GM19324 (cell line): ENCODE measurements around the gene COMMD1.
"Not testable (repeated sequence)": the region's sequence is repeated elsewhere in the genome, so short reads cannot be mapped to it uniquely, and the experiment has no call there.

Experiments used
- ATAC-seq: cut with Tn5 transposase; IDR thresholded peaks from one replicate; pipeline ENCODE4 v1.9.1; 2021; ENCODE audit warnings: mild to moderate bottlenecking, moderate library complexity; ENCODE audit not compliant: unreplicated experiment, low FRiP score

Gene COMMD1

DNA sequence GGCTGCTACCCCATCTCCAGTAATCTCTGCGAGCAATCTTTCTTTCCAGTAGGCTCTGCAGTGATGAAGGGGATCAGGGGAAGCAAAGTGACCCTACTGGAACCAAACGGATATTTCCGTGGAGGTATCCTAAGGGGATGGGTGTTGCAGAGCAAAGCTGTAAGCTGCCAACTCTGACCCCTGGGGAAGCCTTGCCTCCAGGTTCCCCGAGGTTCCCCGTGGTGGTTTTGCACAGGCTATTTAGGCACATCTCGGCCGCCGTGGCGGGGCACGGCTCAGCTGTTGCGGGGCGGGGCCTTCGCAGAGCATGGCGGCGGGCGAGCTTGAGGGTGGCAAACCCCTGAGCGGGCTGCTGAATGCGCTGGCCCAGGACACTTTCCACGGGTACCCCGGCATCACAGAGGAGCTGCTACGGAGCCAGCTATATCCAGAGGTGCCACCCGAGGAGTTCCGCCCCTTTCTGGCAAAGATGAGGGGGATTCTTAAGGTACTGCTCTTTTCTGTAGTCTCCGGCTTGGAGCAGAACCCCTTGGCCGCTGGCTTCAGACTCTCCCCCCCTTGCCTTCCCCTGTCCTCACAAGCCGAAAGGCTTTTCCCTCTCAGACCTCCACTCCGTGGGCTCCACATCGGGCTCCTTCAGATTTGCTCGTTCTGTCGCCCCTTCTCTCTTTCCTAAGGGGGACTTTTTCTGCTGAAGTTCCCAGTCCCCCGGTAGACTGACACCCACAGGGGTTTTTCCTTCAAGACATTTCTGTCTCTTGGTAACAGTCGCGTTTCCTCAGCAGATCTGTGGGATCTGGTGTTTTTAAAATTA lies at the start of gene COMMD1:
Gene COMMD1 (plus strand): TSS at position 303 of the 814 bp plus-strand sequence. CDS start 5 bp downstream, at position 308.
- ATAC-seq: peak; percentile 99

DNA sequence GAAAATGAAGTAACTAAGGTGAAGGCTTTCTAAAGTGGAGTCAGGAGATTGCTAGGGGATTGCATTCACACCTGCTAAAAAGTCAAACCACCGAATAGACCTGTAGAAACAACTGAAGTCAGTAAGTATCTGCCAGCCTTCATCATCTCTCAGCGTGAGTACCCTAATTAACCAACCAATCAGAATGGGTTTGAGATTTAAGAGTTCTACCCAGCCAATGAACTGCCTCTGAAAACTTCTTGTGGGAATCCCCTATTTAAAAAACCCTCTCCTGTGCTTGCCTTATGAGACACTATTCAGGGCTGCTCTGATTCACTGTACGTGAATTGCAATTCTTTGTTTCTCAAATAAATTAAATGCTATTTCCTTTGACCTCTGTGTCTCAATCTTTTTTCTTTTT lies 48.2 kb upstream of the COMMD1 start:
- no peak for ATAC-seq

DNA sequence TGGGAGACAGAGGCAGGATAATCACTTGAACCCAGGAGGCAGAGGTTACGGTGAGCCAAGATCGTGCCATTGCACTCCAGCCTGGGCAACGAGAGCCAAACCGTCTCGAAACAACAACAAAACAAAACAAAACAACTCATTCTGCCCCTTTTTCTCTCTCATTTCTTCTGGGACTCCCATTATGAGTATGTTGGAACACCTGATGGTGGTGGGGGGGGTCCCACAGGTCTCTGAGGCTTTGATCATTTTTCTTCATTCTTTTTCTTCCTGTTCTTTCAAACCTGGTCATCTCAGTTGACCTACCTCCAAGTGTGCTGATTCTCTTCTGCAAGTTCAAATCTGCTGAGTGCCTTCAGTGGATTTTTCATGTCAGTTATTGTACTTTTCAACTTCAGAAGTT lies 43.4 kb upstream of the COMMD1 start:
- ATAC-seq: no peak

DNA sequence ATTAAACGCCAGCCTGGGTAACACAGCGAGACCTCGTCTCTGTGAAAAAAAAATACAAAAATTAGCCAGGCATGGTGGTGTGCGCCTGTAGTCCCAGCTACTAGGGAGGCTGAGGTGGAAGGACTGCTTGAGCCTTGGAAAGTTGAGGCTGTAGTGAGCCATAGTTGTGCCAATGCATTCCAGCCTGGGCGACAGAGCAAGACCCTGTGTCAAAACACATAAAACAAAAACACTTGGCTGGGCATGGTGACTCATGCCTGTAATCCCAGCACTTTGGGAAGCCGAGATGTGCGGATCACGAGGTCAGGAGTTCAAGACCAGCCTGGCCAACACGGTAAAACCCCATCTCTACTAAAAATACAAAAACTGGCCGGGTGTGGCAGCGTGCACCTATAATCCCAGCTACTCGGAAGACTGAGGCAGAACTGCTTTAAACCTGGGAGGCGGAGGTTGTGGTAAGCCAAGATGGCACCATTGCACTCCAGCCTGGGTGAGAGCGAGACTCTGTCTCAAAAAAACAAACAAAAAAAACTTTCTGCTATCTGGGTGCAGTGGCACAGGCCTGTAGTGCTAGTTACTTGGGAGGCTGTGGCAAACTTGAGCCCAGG lies 38.9 kb upstream of the COMMD1 start:
- ATAC-seq: not testable (repeated sequence)

DNA sequence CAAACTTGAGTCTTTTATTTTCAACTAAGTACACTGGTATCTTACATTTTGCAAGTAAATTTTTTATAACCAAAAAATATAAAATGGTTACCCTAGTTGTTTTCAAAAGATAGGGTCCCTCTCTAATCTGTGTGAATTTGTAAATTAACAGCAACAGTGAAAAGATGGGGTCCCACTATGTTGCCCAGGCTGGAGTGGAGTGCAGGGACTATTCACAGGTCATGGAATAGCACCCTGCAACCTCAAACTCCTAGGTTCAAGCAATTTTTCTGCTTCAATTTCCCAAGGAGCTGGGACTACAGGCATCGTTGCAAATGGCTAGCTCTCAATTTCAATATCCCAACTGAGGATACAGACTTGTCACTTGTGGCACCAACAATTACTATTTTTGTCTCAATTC lies 29.1 kb upstream of the COMMD1 start:
- ATAC-seq: no peak

DNA sequence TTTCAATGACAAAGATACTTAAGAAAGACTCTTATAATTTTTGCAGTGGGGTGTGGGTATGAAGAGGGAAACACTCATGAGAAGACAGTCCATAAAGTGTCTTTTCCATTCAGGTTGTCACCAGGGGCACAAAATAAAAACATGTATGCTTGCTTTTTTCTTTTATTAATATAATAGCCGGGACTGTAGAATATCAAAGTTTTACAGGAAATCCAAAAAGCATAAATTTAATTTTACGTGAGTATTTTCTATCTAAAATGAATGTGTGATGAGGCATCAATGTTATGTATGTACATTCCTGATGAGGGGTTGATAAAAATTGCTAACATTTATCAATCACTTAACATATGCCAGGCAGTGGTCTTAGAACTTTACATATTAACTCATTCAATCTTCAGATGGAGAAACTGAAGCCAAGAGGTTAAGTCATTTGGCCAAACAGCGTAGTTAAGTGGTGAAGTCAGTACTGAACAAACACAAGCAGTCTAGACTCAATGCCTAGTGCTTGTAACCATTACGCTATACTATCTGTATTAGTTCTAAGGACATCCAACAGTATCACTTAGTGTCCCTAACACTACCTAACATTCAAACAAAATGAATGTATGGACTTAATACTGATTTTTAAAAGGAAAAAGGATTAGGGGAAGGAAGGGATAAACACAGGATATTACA lies 27.8 kb upstream of the COMMD1 start:
- no peak for ATAC-seq

DNA sequence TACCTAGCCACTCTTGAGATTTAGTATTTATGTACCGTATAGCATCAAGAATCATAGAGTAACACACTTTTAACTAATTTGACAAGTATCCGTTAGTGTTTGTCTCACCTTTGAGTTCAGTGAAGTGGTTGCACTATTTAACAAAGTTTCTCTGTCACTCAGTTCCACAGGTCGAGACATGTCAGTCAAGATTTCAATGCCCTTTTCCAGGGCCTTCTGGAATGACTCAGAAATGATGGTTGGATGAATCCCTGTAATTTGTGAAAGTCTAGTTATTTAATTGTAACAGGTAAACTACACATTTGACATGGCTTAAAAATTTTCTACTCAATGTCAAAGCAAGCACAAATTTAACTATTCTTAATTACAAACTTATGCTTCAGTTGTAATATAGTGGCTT lies 26.7 kb upstream of the COMMD1 start:
- ATAC-seq: no peak

DNA sequence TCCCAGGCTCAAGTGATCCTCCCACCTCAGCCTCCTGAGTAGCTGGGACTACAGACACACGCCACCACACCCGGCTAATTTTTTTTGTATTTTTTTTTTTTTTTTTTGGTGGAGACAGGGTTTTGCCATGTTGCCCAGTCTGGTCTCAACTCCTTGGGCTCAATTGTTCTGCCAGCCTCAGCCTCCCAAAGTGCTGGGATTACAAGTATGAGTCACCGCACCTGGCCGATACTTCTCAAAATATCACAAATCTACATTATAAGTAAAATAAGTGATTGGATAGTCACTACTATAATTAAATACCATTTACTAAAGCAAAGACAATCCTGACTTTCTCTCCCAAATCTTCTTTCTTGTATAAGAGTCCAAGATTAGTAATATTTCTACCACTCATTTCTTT lies 26.1 kb upstream of the COMMD1 start:
- ATAC-seq: not testable (repeated sequence)

DNA sequence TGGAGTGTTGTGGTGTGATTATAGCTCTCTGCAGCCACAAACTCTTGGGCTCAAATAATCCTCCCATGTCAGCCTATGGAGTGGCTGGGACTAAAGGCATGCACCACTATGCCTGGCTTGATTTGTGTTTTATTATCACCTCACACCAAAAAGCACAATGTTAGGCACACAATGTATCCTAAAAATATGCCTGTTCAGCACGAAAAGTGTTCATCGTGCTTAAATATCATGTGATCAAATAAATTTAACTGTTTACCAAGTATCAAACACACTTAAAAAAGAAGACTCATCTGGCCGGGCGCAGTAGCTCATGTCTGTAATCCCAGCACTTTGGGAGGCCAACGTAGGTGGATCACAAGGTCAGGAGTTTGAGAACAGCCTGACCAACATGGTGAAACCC lies 22.6 kb upstream of the COMMD1 start:
- no peak for ATAC-seq

DNA sequence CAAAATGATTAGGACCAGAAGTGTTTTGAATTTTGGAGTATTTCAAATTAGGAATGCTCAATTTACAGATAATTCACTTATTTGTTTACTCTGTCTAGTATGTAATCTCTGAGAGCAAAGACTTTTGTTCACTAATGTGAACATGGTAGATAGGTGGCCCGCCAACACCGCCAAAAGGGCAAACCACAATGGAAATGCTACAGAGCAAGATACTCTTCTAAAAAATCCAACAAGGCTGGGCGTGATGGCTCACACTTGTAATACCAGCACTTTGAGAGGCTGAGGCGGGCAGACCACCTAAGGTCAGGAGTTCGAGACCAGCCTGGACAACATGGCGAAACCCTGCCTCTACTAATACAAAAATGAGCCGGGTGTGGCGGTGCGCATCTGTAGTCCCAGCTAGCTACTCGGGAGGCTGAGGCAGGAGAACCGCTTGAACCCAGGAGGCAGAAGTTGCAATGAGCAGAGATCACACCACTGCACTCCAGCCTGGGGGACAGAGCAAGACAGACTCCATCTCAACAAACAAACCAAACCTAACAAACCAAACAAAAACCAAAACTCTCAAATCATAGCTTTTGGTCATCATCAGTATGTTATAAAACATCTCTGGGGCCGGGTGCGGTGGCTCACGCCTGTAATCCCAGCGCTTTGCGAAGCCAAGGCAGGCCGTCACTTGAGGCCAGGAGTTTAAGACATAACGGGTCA lies 19.4 kb upstream of the COMMD1 start:
- ATAC-seq: no peak

DNA sequence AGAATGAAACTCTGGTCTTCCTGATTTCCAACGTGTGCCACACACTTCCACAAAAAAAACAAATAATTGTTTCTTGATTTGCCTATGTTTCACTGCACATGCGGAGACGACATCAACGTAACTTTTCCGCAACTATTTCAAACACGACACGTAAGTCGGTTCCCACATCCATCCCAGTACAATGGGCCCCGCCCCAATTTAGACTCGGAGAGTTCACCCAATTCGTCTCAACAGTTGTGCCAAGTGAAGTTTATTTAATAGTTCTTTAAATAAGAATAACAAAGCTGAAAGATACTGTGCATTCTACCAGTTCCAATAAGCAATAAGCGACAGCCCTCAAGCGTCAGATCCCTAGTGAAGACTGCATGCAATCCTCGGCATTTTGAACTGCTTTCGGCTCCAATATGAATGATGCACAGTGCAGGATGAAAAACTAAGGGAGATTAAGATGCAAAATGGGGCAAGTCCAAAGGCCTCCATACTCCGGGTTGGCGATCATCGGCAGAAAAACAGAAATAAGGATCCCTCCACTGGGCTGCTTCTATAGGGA lies 17.7 kb upstream of the COMMD1 start:
- no peak for ATAC-seq

DNA sequence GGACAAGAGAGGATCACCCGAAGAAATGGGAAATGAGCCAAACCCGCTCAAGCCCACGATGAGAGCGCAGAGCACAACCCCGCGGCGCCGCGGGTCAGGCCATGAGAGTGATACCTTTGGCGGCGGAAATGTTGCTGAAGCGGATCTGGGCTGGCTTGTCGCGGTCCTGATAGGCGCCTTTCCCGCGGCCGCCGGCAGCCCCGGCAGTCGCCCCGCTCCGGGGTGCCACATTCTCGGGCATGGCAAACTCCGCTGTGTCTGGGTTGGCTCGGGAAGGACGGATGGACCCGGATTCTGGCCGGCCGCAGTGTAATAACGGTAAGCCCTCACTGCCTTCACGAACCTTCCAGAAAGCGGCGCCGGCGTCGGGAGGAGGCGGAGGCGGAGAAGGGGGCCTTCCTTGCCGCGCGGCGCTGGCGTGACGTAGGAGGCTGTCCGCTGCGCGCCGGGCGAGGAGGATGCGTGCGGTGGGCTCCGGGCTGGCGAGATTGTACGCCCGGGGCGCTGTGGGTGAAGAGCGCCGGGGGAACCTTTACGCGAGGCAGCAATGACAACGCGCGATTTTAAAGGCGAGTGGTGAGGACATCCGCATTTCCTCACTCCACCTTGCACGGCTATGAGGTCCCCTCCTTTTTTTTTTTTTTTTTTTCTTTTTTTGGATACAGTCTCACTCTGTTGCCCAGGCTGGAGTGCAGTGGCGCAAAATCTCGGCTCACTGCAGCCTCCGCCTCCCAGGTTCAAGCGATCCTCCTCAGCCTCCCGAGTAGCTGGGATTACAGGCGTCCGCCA lies 17.0 kb upstream of the COMMD1 start, which contains the start of gene CCT4:
Gene CCT4 (minus strand): TSS at position 390 of the 789 bp plus-strand sequence. CDS start 149 bp downstream, at position 241.
- peak; percentile 93 for ATAC-seq

DNA sequence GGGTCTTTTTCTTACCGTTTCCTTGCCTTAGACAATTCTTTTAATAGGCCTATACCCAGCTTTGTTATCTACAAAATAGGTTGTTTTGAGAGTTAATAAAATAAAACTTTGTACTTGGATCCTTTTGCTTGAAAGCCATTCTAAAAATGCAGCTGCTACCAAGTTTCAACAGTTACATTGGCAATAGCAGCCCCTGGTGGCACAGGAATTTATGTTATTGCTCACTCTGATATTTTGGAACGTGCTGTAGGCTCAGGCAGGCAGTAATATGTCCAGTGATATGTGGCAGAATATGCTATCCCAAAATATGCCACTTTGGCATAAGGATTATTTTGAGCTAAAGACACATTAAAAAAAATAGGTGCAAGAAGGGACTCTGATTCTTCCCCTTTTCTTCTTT lies 6.7 kb upstream of the COMMD1 start:
- ATAC-seq: no peak

DNA sequence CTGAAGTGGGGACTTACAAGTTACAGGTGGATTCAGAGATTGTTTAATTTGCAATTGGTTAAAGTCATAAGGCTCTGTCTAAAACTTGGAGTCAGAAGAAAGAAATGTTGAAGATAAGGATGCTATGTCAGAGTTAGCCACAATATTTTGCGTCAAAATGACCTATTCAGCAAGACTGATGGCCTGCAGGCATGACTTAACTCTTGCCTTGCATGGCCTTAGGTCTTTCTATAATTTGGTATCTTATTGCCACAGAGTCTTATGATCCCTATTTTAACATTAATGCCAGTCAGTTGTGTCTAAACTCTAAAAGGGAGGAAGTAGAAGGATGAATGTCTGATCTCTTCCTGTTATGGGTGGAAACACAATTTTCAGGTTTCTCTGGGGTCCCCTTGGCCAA lies 5.2 kb upstream of the COMMD1 start:
- no peak for ATAC-seq

DNA sequence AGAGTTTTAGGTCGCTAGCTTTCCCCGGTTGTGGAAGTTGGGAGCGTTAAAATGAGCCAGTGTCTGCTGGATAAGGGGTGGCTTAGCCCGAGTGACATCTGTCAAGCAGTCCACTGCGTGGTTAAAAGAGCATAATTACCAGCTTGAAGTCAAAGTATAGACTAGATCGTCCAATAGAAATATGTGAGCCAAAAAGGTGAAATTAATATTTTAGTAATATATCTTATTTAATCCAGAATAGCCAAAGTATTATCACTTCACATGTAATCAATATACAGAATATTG lies 654 bp downstream of the COMMD1 start:
- no peak for ATAC-seq

DNA sequence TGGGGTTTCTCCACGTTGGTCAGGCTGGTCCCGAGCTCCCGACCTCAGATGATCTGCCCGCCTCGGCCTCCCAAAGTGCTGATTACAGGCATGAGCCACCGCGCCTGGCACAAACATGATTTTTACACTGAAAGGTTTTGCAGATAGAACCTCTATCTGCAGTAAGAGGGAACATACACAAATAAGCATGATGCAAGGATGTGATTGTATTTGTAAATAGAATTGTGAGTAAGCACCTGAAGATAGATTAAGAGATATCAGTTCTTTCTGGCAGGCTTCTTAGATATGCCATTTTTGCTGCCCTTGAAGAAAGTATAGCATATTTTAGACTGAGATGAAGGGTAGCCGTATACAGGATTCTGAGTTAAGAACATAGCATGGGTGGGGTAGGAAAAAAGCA lies 3.6 kb downstream of the COMMD1 start:
- no peak for ATAC-seq

DNA sequence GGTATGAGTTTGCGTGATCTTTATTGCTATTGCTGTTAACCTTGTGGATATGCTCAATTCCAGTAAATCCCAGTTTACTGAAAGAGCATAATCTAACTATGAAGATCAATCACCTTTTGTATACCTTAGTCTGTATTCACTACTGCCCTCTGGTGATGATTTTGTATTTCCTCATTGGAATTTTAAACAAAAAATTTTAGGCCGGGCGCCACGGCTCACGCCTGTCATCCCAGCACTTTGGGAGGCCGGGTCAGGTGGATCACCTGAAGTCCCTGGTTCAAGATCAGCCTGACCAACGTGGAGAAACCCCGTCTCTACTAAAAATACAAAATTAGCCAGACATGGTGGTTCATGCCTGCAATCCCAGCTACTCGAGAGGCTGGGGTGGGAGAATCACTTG lies 5.1 kb downstream of the COMMD1 start:
- no peak for ATAC-seq

DNA sequence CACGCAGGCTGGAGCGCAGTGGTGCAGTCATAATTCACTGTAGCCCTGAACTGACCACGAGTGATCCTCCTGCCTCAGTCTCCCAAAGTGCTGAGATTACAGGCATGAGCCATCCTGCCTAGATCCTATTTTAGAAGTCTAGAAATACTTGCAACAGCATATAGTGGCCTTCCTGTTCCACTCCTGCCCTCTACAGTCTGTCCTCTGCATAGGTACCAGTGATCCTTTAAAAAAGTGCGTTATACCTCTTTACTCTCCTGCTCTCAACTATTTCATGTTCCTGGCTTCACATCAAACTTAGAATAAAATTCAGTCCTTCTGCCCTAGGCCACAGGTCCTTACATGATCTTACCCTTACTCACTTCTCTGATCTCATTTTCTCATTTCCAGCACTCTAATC lies 6.0 kb downstream of the COMMD1 start:
- ATAC-seq: no peak

DNA sequence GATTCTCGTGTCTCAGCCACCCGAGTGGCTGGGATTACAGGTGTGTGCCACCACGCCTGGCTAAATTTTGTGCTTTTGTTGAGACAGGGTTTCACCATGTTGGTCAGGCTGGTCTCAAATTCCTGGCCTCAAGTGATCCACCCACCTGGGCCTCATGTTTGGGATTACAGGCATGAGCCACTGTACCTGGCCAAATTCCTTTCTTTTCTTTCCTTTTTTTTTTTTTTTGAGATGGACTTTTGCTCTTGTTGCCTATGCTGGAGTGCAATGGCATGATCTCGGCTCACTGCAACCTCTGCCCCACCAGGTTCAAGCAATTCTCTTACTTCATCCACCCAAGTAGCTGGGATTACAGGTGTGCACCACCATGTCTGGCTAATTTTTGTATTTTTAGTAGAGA lies 9.3 kb downstream of the COMMD1 start:
- ATAC-seq: not testable (repeated sequence)

DNA sequence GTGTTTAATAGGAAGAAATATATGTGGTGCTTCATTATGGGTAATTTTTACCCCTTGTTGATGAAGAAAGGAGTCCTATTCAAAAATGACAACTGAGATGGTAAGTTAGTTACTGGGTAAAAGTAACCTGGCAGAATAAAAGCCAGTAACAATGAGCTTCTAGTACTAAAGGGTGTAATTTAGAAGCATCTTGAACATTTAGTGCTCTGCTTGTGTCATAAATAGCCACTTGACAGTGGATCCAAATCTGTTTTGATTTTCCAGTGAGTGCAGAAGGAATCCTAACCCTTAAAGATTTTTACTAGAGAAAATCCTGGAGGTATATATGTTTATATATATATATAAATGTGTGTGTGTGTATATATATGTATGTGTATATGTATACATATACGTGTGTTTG lies 15.1 kb downstream of the COMMD1 start:
- no peak for ATAC-seq
